ENCODE results near the gene TBC1D2B. TPM values are rescaled to one million over a fixed set of nuclear protein-coding genes. Genes with fewer than 3 reads are reported as not detected.

TBC1D2B gene
- total and polyA plus RNA-seq, 4 donors = 8.4 to 119 (median 22.0) TPM

- no peak for TF ChIP-seq CTCF (IDR thresholded peaks at IDR 0.05; ENCODE audit: low read depth, low read length, missing input control)
- no peak for TF ChIP-seq FOXA2 (IDR thresholded peaks at IDR 0.05)
These were observed 58.4 kb downstream of the TBC1D2B start (continued) for GRCh38 chr15:78018946-78019644.

- Histone ChIP-seq H3K9me3 (ENCODE audit: control insufficient read depth in 4 of 4, low read length in 3 of 4) (no peaks in the 10 kb centered on the region), H3K4me1 (ENCODE audit: control insufficient read depth in 4 of 4, insufficient read depth in 4 of 4, low read length in 3 of 4) (peaks cover 9 to 70% (median 60%) of the 10 kb centered on the region in 4 donors), H3K27me3 (ENCODE audit: control insufficient read depth in 4 of 4, insufficient read depth in 4 of 4, low read length in 3 of 4) (no peaks in the 10 kb centered on the region), H3K27ac (ENCODE audit: low read depth in 1 of 2, low read length in 2 of 2) (peak overlapping the region; percentile 69 to 81), H3K36me3 (ENCODE audit: control insufficient read depth in 4 of 4, insufficient read depth in 3 of 4, low read depth in 1 of 4, low read length in 3 of 4) (peaks cover 2 to 24% (median 22%) of the 10 kb centered on the region in 4 donors), H3K4me3 (ENCODE audit: low read depth in 1 of 3, low read length in 3 of 3) (no peak overlapping the region), H3K9ac (ENCODE audit: low read depth in 1 of 2, low read length in 2 of 2) (peak overlapping the region; percentile 21 to 88)
- DNase-seq (ENCODE audit: low spot score) = no peak
- TF ChIP-seq REST (IDR thresholded peaks at IDR 0.05) = peak; percentile 63
- TF ChIP-seq GABPA (IDR thresholded peaks at IDR 0.05 in 1 of 2, conservative IDR thresholded peaks at IDR 0.05 in 1 of 2) = no peak
- peak; percentile 34 for TF ChIP-seq YY1 (IDR thresholded peaks at IDR 0.05)
- peak in 1 of 2 donors; percentile 13 for TF ChIP-seq EGR1 (IDR thresholded peaks at IDR 0.05; ENCODE audit: low read depth in 2 of 2)
- no peak for TF ChIP-seq CTCF (IDR thresholded peaks at IDR 0.05; ENCODE audit: low read depth, low read length, missing input control)
- TF ChIP-seq SP1 (IDR thresholded peaks at IDR 0.05) = peak; percentile 88
- TF ChIP-seq HNF4G (IDR thresholded peaks at IDR 0.05) = no peak
- TF ChIP-seq TAF1 (conservative IDR thresholded peaks at IDR 0.05) = no peak
- TF ChIP-seq RXRA (IDR thresholded peaks at IDR 0.05) = peak; percentile 90 to 93
- TF ChIP-seq, protein P1, sequence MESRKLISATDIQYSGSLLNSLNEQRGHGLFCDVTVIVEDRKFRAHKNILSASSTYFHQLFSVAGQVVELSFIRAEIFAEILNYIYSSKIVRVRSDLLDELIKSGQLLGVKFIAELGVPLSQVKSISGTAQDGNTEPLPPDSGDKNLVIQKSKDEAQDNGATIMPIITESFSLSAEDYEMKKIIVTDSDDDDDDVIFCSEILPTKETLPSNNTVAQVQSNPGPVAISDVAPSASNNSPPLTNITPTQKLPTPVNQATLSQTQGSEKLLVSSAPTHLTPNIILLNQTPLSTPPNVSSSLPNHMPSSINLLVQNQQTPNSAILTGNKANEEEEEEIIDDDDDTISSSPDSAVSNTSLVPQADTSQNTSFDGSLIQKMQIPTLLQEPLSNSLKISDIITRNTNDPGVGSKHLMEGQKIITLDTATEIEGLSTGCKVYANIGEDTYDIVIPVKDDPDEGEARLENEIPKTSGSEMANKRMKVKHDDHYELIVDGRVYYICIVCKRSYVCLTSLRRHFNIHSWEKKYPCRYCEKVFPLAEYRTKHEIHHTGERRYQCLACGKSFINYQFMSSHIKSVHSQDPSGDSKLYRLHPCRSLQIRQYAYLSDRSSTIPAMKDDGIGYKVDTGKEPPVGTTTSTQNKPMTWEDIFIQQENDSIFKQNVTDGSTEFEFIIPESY (IDR thresholded peaks at IDR 0.05) = no peak
- TF ChIP-seq FOXA1 (IDR thresholded peaks at IDR 0.05) = peak; percentile 56
- TF ChIP-seq, protein P2, sequence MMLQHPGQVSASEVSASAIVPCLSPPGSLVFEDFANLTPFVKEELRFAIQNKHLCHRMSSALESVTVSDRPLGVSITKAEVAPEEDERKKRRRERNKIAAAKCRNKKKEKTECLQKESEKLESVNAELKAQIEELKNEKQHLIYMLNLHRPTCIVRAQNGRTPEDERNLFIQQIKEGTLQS (IDR thresholded peaks at IDR 0.05) = no peak
- TF ChIP-seq JUND (IDR thresholded peaks at IDR 0.05) = peak; percentile 30 to 82
- no peak for TF ChIP-seq FOXA2 (IDR thresholded peaks at IDR 0.05)
- TF ChIP-seq HNF4A (conservative IDR thresholded peaks at IDR 0.05) = peak; percentile 88 to 91
- peak; percentile 21 to 38 for TF ChIP-seq RAD21 (IDR thresholded peaks at IDR 0.05)
- TF ChIP-seq NR2F2 (IDR thresholded peaks at IDR 0.05) = no peak
- TF ChIP-seq, protein P3, sequence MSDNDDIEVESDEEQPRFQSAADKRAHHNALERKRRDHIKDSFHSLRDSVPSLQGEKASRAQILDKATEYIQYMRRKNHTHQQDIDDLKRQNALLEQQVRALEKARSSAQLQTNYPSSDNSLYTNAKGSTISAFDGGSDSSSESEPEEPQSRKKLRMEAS (IDR thresholded peaks at IDR 0.05) = peak; percentile 58
- 27% methylated on average over 4 of the region's 4 CpGs for WGBS
These were observed 59.1 kb downstream of the TBC1D2B start for GRCh38 chr15:78018445-78018844.

Data from liver (tissue), 9 donors.